ENCODE data around the gene ZNF337.
"Not testable (repeated sequence)": the region's sequence is repeated elsewhere in the genome, so short reads cannot be mapped to it uniquely, and the experiment has no call there.

Gene ZNF337

DNA sequence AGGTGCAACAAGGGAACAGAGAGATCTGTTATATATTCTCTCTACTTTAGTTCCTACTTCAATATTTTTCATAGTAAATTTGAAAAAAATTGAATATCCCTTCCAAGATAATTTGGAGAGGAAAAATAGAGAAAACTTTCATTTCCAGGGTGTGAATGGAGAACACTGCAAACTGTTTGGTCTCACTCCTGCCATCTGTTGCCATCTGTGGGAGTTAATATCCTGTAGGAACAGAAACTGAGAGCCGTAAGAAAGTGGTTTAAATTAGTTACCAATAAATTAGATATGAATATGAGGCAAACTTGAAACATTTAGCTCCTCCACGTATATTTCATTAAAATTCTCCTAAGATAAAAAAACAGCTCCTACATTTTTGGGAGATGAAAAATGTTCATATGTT is 4.2 kb downstream of the ZNF337 start:
- DNase-seq (ENCODE audit: low read depth) = no peak

DNA sequence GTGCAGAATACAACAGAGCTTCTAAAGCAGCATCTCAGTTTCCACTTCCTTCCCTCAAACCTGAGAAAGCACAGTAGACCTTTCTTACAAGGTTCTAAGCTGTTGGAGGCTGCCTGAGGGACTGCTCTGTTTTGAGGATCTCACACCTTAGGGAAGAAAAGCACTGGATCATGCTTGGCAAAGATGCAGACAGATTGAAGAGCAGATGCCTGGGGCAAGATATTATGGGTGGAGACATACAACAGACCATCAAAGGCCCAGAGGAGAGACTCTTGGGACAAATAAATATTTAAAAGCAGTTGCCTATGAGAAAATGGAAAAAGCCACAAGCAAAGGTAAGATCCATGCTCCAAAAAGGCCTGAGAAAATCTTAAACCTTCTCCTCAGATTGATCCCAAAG is 6.2 kb downstream of the ZNF337 start:
- DNase-seq (ENCODE audit: low read depth) = no peak

DNA sequence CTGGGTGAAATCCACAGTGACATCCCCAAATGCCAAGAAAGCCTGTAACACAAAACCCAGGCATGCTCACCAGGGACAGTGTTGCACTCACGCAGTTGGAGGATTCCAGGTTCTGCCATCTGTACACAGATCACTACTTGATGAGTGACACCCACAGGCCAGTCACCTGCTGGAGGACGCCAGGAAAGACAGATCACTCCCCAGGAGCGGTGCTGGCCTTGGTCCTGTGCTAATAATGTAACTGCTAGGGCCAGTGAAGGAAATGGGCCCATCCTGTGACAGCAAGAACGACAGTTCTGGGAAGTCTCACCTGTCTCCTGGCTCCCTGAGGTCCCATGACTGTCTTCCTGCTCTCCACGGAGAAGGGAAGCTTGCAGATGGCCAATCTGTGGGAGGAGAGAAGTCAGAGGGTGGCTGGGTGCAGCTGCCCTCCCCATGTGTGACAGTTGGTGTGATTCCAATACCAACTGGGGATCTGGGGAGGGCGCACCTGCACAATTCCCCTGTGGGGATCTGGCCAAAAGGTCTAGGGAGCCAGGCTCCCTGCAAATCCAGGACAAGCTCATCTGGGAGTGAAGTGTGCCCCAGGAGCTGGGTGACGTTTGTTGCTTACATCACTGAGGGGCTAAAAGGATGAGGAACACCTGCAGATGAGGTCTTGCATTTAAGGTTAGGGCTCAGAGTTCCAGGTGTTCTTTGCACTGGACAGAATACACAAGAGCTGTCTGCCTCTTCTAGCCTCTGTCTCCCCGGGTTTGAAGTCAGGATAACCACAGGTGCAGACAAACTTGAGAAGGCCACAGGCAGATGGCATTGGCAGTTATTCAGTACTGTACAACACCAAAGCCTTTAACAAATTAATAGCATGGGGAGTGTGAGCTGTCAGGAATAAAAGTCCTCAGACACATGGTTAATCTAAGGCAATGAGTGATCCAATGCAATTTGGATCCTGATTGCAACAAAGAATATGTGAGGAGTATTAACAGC is 10.3 kb downstream of the ZNF337 start:
- DNase-seq (ENCODE audit: low read depth) = no peak

DNA sequence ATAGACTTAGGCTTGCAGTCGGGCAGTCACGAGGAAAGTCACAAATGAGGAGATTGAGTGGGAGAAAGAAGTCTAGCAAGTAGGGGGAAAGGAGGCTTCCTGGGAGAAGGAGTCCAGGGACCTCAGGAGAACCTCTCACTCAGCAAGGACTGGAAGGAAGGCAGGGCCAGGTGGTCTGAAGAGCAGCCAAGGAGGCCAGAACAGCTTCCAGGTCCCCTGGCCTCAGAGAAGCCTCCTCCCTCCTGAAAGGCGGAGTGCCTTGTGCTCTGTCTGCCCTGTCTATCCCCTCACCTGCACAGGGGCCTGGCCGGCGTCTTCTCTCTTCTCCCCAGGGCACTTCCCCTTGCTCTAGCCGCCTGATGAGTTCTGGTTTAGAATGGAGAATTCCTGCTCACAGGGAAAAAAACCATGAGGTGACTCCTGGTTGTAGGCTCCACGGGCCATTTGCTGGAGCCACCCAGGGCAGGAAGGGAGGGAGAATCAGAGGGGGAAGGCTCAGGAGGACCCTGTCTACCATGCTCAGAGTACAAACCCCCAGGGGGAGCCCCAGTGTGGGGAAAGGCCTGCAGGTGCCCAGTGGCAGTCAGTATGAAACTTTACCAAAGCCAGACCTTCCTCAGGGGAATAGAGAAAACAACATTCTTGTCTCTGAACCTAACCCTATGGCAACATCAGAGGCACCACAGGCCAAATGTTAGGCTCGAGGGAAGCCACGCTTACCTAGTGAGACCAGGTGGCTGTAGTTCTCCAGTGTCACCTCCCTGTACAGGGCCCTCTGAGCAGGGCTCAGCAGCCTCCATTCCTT is 11.2 kb downstream of the ZNF337 start:
- no peak for DNase-seq (ENCODE audit: low read depth)

DNA sequence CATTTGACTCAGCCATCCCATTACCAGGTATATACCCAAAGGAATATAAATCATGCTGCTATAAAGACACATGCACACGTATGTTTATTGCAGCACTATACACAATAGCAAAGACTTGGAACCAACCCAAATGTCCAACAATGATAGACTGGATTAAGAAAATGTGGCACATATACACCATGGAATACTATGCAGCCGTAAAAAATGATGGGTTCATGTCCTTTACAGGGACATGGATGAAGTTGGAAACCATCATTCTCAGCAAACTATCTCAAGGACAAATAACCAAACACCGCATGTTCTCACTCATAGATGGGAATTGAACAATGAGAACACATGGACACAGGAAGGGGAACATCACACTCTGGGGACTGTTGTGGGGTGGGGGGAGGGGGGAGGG is 12.8 kb downstream of the ZNF337 start:
- DNase-seq (ENCODE audit: low read depth) = not testable (repeated sequence)

DNA sequence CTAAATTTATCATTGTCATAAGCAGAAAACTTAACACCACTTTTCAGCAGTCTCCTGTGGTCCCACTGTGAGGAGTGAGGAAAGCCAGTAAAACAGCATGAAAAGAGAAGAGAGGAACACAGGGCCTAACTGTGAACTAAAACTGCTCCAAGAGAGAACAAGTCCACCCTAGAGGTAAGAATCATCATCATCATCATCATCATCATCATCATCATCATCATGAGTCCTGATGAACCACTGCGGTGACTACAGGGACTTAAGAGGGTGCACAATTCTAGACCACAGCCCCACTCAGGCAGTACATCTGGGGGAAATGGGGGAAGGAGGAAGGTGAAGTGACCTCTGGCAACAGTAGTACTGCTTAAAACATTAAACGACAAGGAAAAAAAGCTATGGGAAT is 13.6 kb downstream of the ZNF337 start:
- no peak for DNase-seq (ENCODE audit: low read depth)

DNA sequence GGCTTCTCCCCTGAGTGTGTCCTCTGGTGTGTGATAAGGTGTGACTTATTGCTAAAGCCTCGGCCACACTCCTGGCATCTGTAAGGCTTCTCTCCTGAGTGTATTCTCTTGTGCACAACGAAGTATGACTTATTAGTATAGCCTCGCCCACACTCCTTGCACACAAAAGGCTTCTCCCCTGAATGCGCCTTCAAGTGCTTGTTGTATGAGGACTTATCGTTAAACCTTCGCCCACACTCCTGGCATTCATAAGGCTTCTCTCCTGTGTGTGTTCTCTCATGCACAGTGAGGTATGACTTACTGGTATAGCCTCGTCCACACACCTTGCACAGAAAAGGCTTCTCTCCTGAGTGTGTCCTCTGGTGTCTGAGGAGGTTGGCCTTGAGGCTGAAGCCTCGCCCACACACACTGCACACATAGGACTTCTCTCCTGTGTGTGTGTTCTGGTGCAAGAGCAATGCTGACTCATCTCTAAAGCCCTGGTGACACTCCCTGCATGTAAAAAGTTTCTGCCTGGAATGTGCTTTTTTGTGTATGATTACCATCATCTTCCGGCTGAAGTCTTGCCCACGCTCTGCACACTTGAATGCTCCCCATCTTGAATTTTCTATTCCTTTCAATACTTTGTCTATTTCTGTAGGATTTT is 20.4 kb downstream of the ZNF337 start:
- DNase-seq (ENCODE audit: low read depth) = no peak

DNA sequence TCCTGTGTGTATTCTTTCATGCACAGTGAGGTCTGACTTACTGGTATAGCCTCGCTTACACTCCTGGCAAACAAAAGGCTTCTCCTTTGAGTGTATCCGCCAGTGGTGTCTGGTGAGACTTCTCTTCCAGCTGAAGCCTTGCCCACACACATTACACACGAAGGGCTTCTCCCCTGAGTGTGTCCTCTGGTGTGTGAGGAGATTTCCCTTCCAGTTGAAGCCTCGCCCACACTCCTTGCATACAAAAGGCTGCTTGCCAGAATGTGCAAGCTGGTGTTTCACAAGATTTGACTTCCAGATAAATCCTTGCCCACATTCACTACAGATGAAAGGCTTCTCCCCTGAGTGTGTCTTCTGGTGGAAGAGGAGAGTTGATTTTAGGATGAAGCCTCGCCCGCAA is 21.5 kb downstream of the ZNF337 start:
- no peak for DNase-seq (ENCODE audit: low read depth)

DNA sequence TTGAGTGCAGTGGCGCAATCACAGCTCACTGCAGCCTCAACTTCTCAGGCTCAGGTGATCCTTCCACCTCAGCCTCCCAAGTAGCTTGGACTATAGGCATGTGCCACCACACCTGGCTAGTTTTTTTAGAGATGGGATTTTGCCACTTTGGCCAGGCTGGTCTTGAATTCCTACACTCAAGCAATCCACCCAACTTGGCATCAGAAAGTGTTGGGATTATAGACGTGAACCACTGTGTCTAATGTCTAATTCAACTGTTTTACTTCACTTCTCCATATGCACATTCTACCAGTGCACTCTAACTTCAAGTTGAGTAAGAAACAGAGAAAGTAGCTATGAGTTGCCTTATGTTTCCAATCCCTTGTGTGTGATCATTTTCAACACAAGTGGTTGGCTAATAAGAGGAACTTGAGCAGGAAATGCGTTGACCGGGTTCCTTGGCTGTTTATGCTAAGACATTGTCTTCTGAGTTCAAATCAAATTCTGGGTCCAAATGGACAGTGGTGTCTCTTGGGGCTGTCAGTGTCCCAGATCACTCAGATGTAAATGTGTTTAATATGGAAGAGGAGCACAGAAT is 23.9 kb downstream of the ZNF337 start:
- DNase-seq (ENCODE audit: low read depth) = no peak

DNA sequence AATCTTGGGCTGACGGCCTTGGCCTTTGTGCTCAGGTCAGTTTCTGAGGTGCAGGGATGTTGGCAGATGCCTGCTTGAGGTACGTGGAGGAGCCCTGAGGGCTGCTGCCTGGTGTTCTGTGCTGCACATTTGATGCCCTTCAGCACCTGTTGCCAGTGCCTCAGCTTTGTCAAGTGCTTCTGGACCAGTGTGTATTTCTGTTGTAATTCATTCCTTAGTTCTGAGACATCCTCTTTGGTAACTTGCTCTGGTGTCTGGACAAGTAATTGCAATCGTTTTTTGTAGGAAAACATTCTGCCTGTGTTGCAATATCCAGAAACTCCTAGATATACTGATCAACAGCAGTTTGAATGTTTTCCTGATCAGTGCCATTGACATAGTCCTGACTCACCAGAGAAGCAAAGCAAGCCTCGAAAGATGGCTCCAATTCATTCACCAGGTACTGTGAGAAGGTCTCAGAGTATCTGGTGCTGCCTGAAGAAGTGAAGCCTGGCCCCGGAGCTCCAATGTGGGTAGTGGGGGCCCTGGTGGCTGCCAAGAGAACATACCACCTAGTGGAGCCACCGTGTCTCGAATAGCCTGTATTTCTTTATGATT is 26.7 kb downstream of the ZNF337 start:
- no peak for DNase-seq (ENCODE audit: low read depth)

DNA sequence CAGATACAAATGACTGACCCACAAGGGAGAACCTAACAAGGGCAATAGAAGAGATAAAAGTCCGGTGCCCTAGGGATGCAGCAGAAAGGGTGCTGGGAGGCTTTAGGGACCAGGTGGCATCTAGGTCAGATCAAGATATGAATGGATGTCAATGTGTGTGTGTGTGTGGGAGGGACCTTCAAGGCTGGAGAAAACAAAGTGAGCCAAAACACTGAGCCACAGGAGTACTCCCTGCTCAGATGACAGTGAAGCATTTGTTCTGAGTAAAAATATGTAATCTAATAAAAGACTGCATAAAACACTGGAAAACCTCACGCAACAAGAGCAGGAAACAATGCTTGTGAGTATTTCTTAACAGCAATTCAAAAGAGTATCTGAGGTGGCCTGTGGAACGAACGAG is 28.2 kb downstream of the ZNF337 start:
- DNase-seq (ENCODE audit: low read depth) = no peak

DNA sequence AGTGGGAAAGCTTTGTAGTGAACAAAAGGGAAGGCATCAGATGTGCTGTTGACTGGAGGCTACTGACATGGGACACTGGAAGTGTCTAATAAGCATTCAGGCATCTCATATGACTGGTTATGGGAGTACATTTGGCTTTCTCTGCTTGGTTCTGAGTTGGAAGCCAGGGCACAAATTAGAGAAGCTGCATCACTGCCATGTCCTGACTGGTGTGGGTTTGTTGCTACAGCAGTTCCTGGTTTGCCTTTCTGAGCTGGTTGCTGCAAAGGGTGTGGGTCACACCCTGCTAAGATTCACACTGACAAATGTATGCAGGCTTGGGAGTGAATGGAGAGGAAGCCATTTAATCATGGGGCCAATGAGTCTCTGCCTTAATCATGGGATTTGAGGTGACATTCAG is 36.7 kb downstream of the ZNF337 start:
- DNase-seq (ENCODE audit: low read depth) = no peak

DNA sequence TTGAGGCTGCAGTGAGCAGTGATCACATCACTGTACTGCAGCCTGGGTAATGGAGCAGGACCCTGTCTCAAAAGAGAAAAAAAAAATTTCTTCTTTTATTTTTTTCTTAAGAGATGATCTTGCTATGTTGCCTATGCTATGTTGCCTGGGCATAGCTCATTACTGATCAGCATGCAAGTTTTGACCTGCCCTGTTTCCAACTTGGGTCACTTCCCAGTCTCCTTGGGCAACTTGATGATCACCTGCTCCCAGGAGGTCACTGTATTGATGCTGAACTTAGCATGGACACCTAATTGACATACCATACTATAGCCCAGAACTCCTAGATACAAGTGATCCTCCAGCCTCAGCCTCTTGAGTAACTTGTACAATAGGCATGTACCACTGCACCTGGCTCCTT is 42.2 kb downstream of the ZNF337 start:
- no peak for DNase-seq (ENCODE audit: low read depth)

DNA sequence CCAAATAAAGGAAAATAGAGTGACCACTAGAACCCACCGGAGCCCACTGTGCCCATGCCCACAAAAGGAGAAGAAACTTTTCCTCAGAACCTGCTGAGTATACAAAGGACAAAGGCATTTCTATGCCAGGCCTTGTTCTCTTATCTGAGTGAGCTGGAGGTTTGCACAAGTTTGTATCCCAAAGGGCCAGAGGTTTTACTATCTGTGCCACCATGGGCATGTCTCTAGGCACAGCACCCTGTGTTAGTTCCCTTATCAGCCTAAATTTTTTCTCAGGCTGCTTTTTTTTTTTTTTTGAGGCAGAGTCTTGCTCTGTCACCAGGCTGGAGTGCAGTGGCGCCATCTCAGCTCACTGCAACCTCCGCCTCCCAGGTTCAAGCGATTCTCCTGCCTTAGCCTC is 43.8 kb downstream of the ZNF337 start:
- not testable (repeated sequence) for DNase-seq (ENCODE audit: low read depth)

DNA sequence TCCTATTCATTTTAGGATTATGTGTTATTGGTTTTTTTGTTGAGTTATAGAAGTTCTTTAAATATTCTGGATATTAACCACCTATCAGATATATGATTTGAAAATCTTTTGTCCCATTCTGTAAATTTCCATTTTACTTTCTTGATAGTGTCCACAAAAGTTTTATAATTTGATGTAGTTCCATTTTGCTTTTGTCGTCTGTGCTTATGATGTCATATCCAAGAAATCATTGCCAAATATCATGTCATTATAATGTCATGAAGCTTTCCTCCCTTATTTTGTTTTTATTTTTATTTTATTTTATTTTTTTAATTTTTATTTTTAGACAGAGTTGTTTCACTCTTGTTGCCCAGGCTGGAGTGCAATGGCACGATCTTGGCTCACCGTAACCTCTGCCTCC is 51.8 kb downstream of the ZNF337 start:
- DNase-seq (ENCODE audit: low read depth) = no peak

DNA sequence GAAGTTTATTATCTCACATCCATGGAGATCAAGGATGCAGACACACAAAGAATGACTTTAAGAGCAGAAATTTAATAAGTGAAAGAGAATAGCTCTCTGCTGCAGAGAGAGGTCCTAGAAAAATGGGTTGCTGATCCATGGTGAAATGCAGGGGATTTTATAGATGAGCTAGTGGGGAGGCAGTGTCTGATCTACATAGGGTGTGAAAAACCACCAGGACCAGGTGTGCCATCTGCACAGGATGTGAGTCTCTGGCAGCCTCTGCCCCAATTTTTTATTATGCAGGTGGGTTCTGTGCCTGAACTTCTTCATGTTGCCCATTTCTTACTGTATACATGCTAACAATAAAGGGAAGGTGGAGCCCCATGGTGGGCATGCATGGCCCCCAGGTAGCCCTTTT is 52.9 kb downstream of the ZNF337 start:
- no peak for DNase-seq (ENCODE audit: low read depth)

DNA sequence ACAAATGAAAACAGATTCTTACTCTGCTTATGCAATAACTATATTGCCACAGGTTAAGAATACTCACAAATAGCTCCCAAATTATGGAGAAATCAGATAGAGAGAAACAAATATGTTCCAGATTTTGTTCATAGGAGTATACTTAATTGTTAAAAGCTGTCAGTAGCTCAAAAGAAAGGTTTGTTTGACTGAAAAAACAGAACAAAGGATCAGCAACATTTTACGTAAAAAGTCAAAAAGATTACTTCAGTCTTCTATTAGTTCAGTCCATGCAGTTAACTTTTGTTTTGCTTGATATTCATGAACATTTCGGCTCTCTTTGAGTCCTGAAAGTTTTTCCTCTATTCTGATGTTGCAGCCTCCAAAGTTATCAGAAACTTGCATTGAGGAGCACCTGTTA is 59.4 kb downstream of the ZNF337 start:
- DNase-seq (ENCODE audit: low read depth) = no peak

DNA sequence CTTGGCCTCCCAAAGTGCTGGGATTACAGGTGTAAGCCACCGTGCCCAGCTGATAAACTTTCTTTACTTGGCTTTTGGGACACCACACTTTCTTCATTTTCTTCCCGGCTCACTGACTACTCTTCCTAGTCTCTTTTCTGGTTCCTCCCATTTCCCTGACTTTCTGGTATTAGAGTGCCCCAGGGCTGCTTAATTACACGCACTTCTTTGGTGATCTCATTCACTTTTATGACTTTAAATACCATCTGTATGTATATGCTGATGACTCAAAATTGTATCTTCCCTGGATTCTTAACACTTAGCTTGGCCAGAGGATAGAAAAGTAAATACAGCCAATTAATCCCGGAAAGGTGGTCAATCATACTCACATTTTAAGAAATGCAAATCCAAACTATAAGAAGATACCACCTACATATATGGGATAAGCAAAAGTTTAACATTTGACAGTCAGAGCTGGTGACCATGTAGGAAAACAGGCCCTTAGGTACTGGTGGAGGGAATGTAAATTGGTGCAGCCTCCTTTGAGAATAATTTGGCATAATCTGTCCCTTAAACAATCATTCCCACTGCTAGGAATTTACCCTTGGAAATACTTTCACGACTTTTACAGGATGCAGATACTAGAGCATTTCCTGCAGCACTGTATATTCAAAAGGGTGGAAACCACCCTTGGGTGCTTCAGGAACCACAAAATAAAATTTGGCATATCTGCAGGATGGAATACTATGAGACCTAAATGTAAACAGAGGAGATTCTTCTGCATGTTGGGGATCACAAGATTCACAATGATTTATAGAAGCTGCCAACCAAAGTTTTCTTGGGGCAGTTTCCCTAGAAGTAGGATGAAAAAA is 63.5 kb downstream of the ZNF337 start:
- DNase-seq (ENCODE audit: low read depth) = no peak

DNA sequence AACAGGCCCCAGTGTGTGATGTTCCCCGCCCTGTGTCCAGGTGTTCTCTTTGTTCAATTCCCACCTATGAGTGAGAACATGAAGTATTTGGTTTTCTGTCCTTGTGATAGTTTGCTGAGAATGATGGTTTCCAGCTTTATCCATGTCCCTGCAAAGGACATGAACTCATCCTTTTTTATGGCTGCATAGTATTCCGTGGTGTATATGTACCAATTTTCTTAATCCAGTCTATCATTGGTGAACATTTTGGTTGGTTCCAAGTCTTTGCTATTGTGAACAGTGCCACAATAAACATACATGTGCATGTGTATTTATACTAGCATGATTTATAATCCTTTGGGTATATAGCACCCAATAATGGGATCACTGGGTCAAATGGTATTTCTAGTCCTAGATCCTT is 66.0 kb downstream of the ZNF337 start:
- DNase-seq (ENCODE audit: low read depth) = not testable (repeated sequence)

DNA sequence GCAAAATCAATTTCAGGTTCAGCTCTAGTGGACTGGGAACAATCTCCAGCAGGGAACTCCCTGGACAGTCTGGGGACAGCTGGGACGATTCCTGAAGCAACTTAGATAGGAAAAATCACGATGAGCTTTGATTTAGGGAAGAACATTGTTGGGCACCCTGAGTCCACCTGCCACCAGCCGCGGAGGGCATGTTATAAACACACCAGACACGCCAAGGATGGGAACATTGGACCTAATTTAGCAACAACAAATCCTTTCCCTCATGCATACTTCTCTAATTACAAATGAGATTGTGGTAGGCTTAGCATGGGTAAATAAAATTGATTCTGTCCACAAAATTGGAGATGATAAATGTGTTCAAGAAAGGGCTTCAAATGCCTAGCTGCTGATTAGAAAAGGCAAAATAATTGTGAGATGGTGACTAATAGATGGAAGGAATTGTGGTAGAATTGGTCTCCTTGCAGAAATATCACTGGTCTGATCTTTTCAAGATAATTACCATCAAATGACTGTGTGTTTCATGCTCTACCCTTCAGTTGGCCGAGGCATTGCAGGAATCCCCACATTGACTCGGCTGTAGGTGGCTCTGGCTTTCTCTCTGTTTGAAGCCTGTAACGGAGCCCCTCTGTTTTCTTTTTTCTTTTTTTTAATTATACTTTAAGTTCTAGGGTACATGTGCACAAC is 66.7 kb downstream of the ZNF337 start:
- DNase-seq (ENCODE audit: low read depth) = no peak

All from stimulated activated CD8-positive, alpha-beta memory T cell treated with anti-CD3 and anti-CD28 coated beads, Interleukin-7, amount 100 ng/mL, for 24 hours (primary cell).